GM12878 (cell line): Measurements from ENCODE around the gene TMEM50B.

ENCODE experiments used
- EGR1 ChIP-seq, 2 experiments: IDR thresholded peaks; 1 replicate in 1 of 2; 2 replicates in 1 of 2; pipeline ENCODE4 v1.6.1; 2011 to 2012; ENCODE audit warnings: low read depth in 2 of 2, low read length in 2 of 2, borderline replicate concordance in 1 of 2, mild to moderate bottlenecking in 1 of 2, moderate library complexity in 1 of 2
- EP300 ChIP-seq, 2 experiments: fragments of 150-350 bp in 1 of 2; IDR thresholded peaks; 2 replicates each; pipeline ENCODE4 v1.6.1; 2011 to 2012; ENCODE audit warnings: low read depth in 2 of 2, low read length in 2 of 2, borderline replicate concordance in 1 of 2, improper control_type of control experiment in 1 of 2, inconsistent platforms in 1 of 2; ENCODE audit not compliant: control insufficient read depth in 1 of 2
- ESRRA ChIP-seq: IDR thresholded peaks from 2 replicates; pipeline ENCODE4 v1.6.1; 2012; ENCODE audit warnings: mild to moderate bottlenecking, low read length, improper control_type of control experiment
- HCFC1 ChIP-seq: fragments of 150-350 bp; IDR thresholded peaks from 2 replicates; pipeline ENCODE4 v1.6.1; 2014; ENCODE audit warnings: low read length
- HDGF ChIP-seq: fragments of 450-650 bp; IDR thresholded peaks from 2 replicates; pipeline ENCODE4 v1.6.1; 2016; ENCODE audit warnings: antibody characterized with exemption
- NFIC ChIP-seq: IDR thresholded peaks from 2 replicates; pipeline ENCODE4 v1.6.1; 2012; ENCODE audit warnings: low read depth, mild to moderate bottlenecking, inconsistent platforms, low read length, moderate library complexity
- NFYB ChIP-seq: IDR thresholded peaks from 2 replicates; pipeline ENCODE4 v1.6.1; 2011; ENCODE audit warnings: low read depth, mild to moderate bottlenecking, low read length, improper control_type of control experiment, moderate library complexity; ENCODE audit not compliant: insufficient read depth
- POLR2A ChIP-seq: IDR thresholded peaks from 2 replicates; pipeline ENCODE4 v1.6.1; 2011; ENCODE audit warnings: low read depth, mild to moderate bottlenecking, low read length
- SMC3 ChIP-seq: IDR thresholded peaks from 2 replicates; pipeline ENCODE4 v1.6.1; 2011; ENCODE audit warnings: low read length, improper control_type of control experiment, borderline replicate concordance
- TF ChIP-seq, protein P1 (sequence below), 3 experiments: IDR thresholded peaks in 2 of 3; conservative IDR thresholded peaks in 1 of 3; 2 replicates each; pipeline ENCODE4 v1.5.1; 2011; ENCODE audit warnings: low read depth in 3 of 3, low read length in 3 of 3, mild to moderate bottlenecking in 3 of 3, control low read depth in 2 of 3, moderate library complexity in 2 of 3, inconsistent platforms in 1 of 3, mixed read lengths in 1 of 3; ENCODE audit not compliant: control insufficient read depth in 2 of 3, insufficient read depth in 1 of 3; ENCODE audit errors: extremely low read depth in 1 of 3

DNA sequence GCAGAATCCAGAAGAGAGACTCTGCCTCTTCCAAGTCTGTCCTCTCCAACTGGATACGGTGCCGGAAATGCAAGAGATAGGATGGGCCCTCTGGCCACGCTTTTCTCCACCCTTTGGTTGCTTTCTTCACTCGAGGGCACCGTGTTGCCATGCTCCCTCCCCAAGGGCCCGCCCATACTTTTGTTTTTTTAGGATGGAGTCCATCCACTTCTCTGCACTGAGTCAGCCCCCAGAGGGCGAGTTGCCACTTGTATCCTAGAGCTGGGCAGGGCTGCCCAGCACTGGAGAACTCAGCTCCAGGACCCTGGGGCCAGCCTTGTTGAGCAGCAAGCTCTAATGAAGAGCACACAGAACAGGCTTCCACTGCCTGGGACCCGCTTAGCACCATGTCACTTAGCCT is 51.1 kb downstream of the TMEM50B start:
- TF ChIP-seq SMC3 = no peak
- no peak for TF ChIP-seq EP300 (IDR thresholded peaks at IDR 0.05; ENCODE audit: borderline replicate concordance in 1 of 2, control insufficient read depth in 1 of 2, low read depth in 2 of 2, low read length in 2 of 2)
- TF ChIP-seq, protein P1, sequence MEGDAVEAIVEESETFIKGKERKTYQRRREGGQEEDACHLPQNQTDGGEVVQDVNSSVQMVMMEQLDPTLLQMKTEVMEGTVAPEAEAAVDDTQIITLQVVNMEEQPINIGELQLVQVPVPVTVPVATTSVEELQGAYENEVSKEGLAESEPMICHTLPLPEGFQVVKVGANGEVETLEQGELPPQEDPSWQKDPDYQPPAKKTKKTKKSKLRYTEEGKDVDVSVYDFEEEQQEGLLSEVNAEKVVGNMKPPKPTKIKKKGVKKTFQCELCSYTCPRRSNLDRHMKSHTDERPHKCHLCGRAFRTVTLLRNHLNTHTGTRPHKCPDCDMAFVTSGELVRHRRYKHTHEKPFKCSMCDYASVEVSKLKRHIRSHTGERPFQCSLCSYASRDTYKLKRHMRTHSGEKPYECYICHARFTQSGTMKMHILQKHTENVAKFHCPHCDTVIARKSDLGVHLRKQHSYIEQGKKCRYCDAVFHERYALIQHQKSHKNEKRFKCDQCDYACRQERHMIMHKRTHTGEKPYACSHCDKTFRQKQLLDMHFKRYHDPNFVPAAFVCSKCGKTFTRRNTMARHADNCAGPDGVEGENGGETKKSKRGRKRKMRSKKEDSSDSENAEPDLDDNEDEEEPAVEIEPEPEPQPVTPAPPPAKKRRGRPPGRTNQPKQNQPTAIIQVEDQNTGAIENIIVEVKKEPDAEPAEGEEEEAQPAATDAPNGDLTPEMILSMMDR (IDR thresholded peaks at IDR 0.05 in 2 of 3, conservative IDR thresholded peaks at IDR 0.05 in 1 of 3; ENCODE audit: control insufficient read depth in 2 of 3, extremely low read depth in 1 of 3, insufficient read depth in 1 of 3, low read depth in 3 of 3, low read length in 3 of 3) = no peak
- no peak for TF ChIP-seq EGR1 (IDR thresholded peaks at IDR 0.05; ENCODE audit: borderline replicate concordance in 1 of 2, low read depth in 2 of 2, low read length in 2 of 2)
- TF ChIP-seq HCFC1 = no peak
- TF ChIP-seq ESRRA = no peak
- TF ChIP-seq POLR2A = no peak
- TF ChIP-seq HDGF = no peak
- no peak for TF ChIP-seq NFYB
- no peak for TF ChIP-seq NFIC
